Measurements from ENCODE around the gene MIDN. TPM values are rescaled to one million over a fixed set of nuclear protein-coding genes. Genes with fewer than 3 reads are reported as not detected.

MIDN gene
- total and polyA plus RNA-seq, 10 of the 15 experiments (the other 5 are each of a cell fraction or from before 2014, with no cell fraction given): 0.38 to 51.5 (median 7.2) TPM

DNA sequence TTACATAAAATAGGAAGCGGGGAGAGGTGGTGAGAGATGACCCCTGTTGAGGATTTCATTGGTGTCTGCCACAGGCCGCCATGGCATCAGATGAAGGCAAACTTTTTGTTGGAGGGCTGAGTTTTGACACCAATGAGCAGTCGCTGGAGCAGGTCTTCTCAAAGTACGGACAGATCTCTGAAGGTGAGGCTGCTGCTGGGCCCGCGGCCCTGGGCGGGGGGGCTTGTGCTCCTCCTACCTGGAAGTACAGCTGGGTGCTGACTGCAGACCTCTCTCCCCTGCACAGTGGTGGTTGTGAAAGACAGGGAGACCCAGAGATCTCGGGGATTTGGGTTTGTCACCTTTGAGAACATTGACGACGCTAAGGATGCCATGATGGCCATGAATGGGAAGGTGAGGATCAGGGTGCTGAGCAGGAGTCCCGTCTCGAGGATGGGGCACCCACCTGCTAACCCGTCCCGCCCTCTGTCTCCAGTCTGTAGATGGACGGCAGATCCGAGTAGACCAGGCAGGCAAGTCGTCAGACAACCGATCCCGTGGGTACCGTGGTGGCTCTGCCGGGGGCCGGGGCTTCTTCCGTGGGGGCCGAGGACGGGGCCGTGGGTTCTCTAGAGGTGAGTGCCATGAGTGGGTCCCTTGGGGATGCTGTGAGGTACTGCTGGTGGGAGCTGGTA lies 22.6 kb downstream of the MIDN start:
- FAIRE-seq (peak; percentile 41), DNase-seq (ENCODE audit: low read depth, low spot score) (no peak), ATAC-seq (no peak)
- 32% methylated on average over 26 of the region's 26 CpGs for WGBS (ENCODE audit: insufficient coverage, insufficient replicate concordance, low lambda C conversion rate, missing lambda C conversion rate)
- Histone ChIP-seq H3K36me3 (ENCODE audit: control insufficient read depth in 2 of 2, insufficient read depth in 2 of 2, low read length in 1 of 2) (peaks cover 34 to 35% of the 10 kb centered on the region in 2 experiments), H3K9me3 (replicated peaks; ENCODE audit: control insufficient read depth, insufficient read depth, low read length) (no peaks in the 10 kb centered on the region), H3K4me1 (ENCODE audit: control insufficient read depth, insufficient read depth, low read length) (peaks cover 35% of the 10 kb centered on the region), H3K4me2 (ENCODE audit: control insufficient read depth, insufficient read depth) (peak overlapping the region; percentile 99), H3K79me2 (ENCODE audit: control insufficient read depth, insufficient read depth, low read length) (peaks cover 58% of the 10 kb centered on the region), H3K27me3 (replicated peaks in 1 of 2; ENCODE audit: control insufficient read depth in 2 of 2, insufficient read depth in 2 of 2, low read length in 1 of 2) (no peaks in the 10 kb centered on the region), H3K9ac (ENCODE audit: control insufficient read depth, insufficient read depth, low read length) (peak overlapping the region; percentile 98), H3K4me3 (peak overlapping the region; percentile 98), H2AFZ (ENCODE audit: control insufficient read depth, low read depth, low read length) (no peak overlapping the region), H3K27ac (ENCODE audit: control insufficient read depth, insufficient read depth) (peak overlapping the region; percentile 98; the same call in 1 of the 2 replicates), H4K20me1 (ENCODE audit: control insufficient read depth, insufficient read depth) (no peaks in the 10 kb centered on the region; the same call in 1 of the 2 replicates)
- intact Hi-C loops (cut with micrococcal nuclease; ENCODE audit: unreplicated experiment): no loop called here
- in situ Hi-C loops (cut with MboI): no loop called here
- ChIA-PET RAD21 (ENCODE audit: unreplicated experiment) (no interaction called here), POLR2A (interaction anchor here (0.5 to 1.0 kb wide), 3 partner anchors 18 to 174 kb away, joined by 3 to 6 read pairs (median 4); no protein-coding TSS in a partner anchor), SMC1A (ENCODE audit: uncharacterized antibody, unreplicated experiment) (no interaction called here), CTCF (interaction anchor here (4.0 kb wide), 1 partner anchor 27 kb away, joined by 32 read pairs; no protein-coding TSS in a partner anchor)
- no TSS peak for BruUV-seq (replicated peaks)
- TF ChIP-seq NR2F1 (conservative IDR thresholded peaks at IDR 0.05): no peak
- peak; percentile 55 for TF ChIP-seq POLR2A (IDR thresholded peaks at IDR 0.05; ENCODE audit: low read depth, low read length)
- peak; percentile 35; the same call in 1 of the 2 replicates for TF ChIP-seq POLR2AphosphoS5 (IDR thresholded peaks at IDR 0.05; ENCODE audit: low read length)

DNA sequence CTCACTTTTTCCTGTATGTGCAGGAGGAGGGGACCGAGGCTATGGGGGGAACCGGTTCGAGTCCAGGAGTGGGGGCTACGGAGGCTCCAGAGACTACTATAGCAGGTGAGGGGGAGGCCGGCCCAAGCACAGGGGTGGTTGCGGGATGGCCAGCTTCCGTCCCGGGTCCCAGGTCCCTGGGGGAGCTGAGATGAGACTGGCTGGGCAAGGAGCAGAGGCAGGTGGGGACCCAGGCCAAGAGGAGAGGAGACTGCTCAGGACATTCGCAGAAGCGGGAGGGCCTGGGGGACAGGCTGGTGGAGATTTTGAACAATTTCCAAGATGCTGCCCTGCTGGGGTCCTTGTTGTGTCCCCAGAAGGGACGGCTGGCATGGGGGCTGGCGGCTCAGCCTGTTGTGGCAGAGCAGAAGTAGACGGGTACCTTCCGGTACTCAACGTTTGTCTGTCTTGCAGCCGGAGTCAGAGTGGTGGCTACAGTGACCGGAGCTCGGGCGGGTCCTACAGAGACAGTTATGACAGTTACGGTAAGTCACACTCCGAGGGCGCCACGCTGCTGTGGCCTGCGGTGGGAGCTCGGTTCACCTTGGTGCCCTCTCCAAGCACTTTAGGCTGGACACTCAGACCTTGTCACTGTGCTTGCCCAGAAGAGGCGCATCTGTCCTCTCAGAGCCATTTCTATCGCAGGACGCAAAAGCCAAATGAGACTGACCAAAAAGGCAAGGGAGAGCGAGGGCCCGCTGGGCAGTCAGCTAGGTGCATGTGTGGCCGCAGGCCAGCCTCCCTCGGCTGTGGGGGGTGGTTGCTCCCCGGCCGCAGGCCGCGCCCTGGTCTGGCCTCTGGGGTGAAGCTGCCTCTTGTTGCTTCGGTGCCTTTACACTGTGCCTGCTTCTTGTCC lies 23.4 kb downstream of the MIDN start:
- BruUV-seq (replicated peaks): no TSS peak
- WGBS (ENCODE audit: insufficient coverage, insufficient replicate concordance, low lambda C conversion rate, missing lambda C conversion rate): 93% methylated on average over 37 of the region's 37 CpGs
- TF ChIP-seq ZNF217 (IDR thresholded peaks at IDR 0.05): no peak
- TF ChIP-seq, protein P1, sequence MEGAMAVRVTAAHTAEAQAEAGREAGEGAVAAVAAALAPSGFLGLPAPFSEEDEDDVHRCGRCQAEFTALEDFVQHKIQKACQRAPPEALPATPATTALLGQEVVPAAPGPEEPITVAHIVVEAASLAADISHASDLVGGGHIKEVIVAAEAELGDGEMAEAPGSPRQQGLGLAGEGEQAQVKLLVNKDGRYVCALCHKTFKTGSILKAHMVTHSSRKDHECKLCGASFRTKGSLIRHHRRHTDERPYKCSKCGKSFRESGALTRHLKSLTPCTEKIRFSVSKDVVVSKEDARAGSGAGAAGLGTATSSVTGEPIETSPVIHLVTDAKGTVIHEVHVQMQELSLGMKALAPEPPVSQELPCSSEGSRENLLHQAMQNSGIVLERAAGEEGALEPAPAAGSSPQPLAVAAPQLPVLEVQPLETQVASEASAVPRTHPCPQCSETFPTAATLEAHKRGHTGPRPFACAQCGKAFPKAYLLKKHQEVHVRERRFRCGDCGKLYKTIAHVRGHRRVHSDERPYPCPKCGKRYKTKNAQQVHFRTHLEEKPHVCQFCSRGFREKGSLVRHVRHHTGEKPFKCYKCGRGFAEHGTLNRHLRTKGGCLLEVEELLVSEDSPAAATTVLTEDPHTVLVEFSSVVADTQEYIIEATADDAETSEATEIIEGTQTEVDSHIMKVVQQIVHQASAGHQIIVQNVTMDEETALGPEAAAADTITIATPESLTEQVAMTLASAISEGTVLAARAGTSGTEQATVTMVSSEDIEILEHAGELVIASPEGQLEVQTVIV (IDR thresholded peaks at IDR 0.05; ENCODE audit: borderline replicate concordance, partially characterized antibody): no peak
- TF ChIP-seq, protein P2, sequence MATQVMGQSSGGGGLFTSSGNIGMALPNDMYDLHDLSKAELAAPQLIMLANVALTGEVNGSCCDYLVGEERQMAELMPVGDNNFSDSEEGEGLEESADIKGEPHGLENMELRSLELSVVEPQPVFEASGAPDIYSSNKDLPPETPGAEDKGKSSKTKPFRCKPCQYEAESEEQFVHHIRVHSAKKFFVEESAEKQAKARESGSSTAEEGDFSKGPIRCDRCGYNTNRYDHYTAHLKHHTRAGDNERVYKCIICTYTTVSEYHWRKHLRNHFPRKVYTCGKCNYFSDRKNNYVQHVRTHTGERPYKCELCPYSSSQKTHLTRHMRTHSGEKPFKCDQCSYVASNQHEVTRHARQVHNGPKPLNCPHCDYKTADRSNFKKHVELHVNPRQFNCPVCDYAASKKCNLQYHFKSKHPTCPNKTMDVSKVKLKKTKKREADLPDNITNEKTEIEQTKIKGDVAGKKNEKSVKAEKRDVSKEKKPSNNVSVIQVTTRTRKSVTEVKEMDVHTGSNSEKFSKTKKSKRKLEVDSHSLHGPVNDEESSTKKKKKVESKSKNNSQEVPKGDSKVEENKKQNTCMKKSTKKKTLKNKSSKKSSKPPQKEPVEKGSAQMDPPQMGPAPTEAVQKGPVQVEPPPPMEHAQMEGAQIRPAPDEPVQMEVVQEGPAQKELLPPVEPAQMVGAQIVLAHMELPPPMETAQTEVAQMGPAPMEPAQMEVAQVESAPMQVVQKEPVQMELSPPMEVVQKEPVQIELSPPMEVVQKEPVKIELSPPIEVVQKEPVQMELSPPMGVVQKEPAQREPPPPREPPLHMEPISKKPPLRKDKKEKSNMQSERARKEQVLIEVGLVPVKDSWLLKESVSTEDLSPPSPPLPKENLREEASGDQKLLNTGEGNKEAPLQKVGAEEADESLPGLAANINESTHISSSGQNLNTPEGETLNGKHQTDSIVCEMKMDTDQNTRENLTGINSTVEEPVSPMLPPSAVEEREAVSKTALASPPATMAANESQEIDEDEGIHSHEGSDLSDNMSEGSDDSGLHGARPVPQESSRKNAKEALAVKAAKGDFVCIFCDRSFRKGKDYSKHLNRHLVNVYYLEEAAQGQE (IDR thresholded peaks at IDR 0.05; ENCODE audit: low read depth, low read length): no peak
- TF ChIP-seq CEBPB (IDR thresholded peaks at IDR 0.05; ENCODE audit: borderline replicate concordance in 1 of 2, low read depth in 2 of 2, low read length in 2 of 2): no peak
- TF ChIP-seq POLR2AphosphoS5 (IDR thresholded peaks at IDR 0.05; ENCODE audit: low read length): peak; percentile 23; the same call in 1 of the 2 replicates
- peak; percentile 51; the same call in 1 of the 2 replicates for TF ChIP-seq POLR2A (IDR thresholded peaks at IDR 0.05; ENCODE audit: low read depth, low read length)

More for the DNA sequence above, 23.4 kb downstream of the MIDN start:
- Histone ChIP-seq H3K9ac (ENCODE audit: control insufficient read depth, insufficient read depth, low read length) (no peak overlapping the region), H3K4me3 (peak overlapping the region; percentile 98), H3K79me2 (ENCODE audit: control insufficient read depth, insufficient read depth, low read length) (peaks cover 66% of the 10 kb centered on the region), H3K36me3 (ENCODE audit: control insufficient read depth in 2 of 2, insufficient read depth in 2 of 2, low read length in 1 of 2) (peaks cover 34 to 35% of the 10 kb centered on the region in 2 experiments), H3K4me2 (ENCODE audit: control insufficient read depth, insufficient read depth) (peak overlapping the region; percentile 99), H3K9me3 (replicated peaks; ENCODE audit: control insufficient read depth, insufficient read depth, low read length) (no peaks in the 10 kb centered on the region), H3K27ac (ENCODE audit: control insufficient read depth, insufficient read depth) (no peak overlapping the region), H4K20me1 (ENCODE audit: control insufficient read depth, insufficient read depth) (no peaks in the 10 kb centered on the region; the same call in 1 of the 2 replicates), H3K27me3 (replicated peaks in 1 of 2; ENCODE audit: control insufficient read depth in 2 of 2, insufficient read depth in 2 of 2, low read length in 1 of 2) (no peaks in the 10 kb centered on the region), H2AFZ (ENCODE audit: control insufficient read depth, low read depth, low read length) (no peak overlapping the region), H3K4me1 (ENCODE audit: control insufficient read depth, insufficient read depth, low read length) (peaks cover 36% of the 10 kb centered on the region)
- ATAC-seq (no peak), FAIRE-seq (no peak), DNase-seq (ENCODE audit: low read depth, low spot score) (no peak)
- intact Hi-C loops (cut with micrococcal nuclease; ENCODE audit: unreplicated experiment) (no loop called here), in situ Hi-C loops (cut with MboI) (no loop called here)
- ChIA-PET RAD21 (ENCODE audit: unreplicated experiment) (interaction anchor here (1.2 kb wide), 1 partner anchor 27 kb away, joined by 3 read pairs; no protein-coding TSS in a partner anchor), CTCF (interaction anchor here (4.0 kb wide), 1 partner anchor 28 kb away, joined by 32 read pairs; no protein-coding TSS in a partner anchor), POLR2A (interaction anchor here (0.5 to 1.0 kb wide), 4 partner anchors 19 to 175 kb away, joined by 3 to 6 read pairs (median 4); no protein-coding TSS in a partner anchor), SMC1A (ENCODE audit: uncharacterized antibody, unreplicated experiment) (interaction anchor here (0.7 kb wide), 1 partner anchor 28 kb away, joined by 3 read pairs; no protein-coding TSS in a partner anchor)

Data from GM12878 (cell line).